GM12878 (cell line): ENCODE measurements around the gene CAPN9.

Source experiments
- ASH2L ChIP-seq: fragments of 300-600, 200-600 bp; sonication (generic); IDR thresholded peaks from 2 replicates; pipeline ENCODE4 v1.6.1; 2017; ENCODE audit warnings: low read depth, mild to moderate bottlenecking, borderline replicate concordance
- EP300 ChIP-seq, 2 experiments: fragments of 150-350 bp in 1 of 2; IDR thresholded peaks; 2 replicates each; pipeline ENCODE4 v1.6.1; 2011 to 2012; ENCODE audit warnings: low read depth in 2 of 2, low read length in 2 of 2, borderline replicate concordance in 1 of 2, improper control_type of control experiment in 1 of 2, inconsistent platforms in 1 of 2; ENCODE audit not compliant: control insufficient read depth in 1 of 2
- IKZF1 ChIP-seq: fragments of 450-650 bp; conservative IDR thresholded peaks from 2 replicates; pipeline ENCODE4 v1.6.1; 2017; ENCODE audit warnings: antibody characterized with exemption, mild to moderate bottlenecking
- MEF2A ChIP-seq: IDR thresholded peaks from 2 replicates; pipeline ENCODE4 v1.6.1; 2011; ENCODE audit warnings: low read depth, mild to moderate bottlenecking, low read length, moderate library complexity; ENCODE audit not compliant: insufficient read depth
- MXI1 ChIP-seq: fragments of 150-350 bp; IDR thresholded peaks from 2 replicates; pipeline ENCODE4 v1.6.1; 2011; ENCODE audit warnings: low read depth, mild to moderate bottlenecking, inconsistent platforms, low read length, improper control_type of control experiment
- POLR2AphosphoS5 ChIP-seq: IDR thresholded peaks from 2 replicates; pipeline ENCODE4 v1.6.1; 2011; ENCODE audit warnings: mild to moderate bottlenecking, low read length, inconsistent platforms
- TAF1 ChIP-seq: IDR thresholded peaks from 2 replicates; pipeline ENCODE4 v1.6.1; 2011; ENCODE audit warnings: mild to moderate bottlenecking, low read depth, low read length, borderline replicate concordance
- TARDBP ChIP-seq: IDR thresholded peaks from 2 replicates; pipeline ENCODE4 v1.6.1; 2016; ENCODE audit warnings: borderline replicate concordance
- TF ChIP-seq, protein P1 (sequence below), 3 experiments: IDR thresholded peaks in 2 of 3; conservative IDR thresholded peaks in 1 of 3; 2 replicates each; pipeline ENCODE4 v1.5.1; 2011; ENCODE audit warnings: low read depth in 3 of 3, low read length in 3 of 3, mild to moderate bottlenecking in 3 of 3, control low read depth in 2 of 3, moderate library complexity in 2 of 3, inconsistent platforms in 1 of 3, mixed read lengths in 1 of 3; ENCODE audit not compliant: control insufficient read depth in 2 of 3, insufficient read depth in 1 of 3; ENCODE audit errors: extremely low read depth in 1 of 3
- TF ChIP-seq, protein P2 (sequence below): IDR thresholded peaks from 2 replicates; pipeline ENCODE4 v1.6.1; 2011; ENCODE audit warnings: low read depth, mild to moderate bottlenecking, low read length, moderate library complexity, borderline replicate concordance; ENCODE audit errors: extremely low read depth

DNA sequence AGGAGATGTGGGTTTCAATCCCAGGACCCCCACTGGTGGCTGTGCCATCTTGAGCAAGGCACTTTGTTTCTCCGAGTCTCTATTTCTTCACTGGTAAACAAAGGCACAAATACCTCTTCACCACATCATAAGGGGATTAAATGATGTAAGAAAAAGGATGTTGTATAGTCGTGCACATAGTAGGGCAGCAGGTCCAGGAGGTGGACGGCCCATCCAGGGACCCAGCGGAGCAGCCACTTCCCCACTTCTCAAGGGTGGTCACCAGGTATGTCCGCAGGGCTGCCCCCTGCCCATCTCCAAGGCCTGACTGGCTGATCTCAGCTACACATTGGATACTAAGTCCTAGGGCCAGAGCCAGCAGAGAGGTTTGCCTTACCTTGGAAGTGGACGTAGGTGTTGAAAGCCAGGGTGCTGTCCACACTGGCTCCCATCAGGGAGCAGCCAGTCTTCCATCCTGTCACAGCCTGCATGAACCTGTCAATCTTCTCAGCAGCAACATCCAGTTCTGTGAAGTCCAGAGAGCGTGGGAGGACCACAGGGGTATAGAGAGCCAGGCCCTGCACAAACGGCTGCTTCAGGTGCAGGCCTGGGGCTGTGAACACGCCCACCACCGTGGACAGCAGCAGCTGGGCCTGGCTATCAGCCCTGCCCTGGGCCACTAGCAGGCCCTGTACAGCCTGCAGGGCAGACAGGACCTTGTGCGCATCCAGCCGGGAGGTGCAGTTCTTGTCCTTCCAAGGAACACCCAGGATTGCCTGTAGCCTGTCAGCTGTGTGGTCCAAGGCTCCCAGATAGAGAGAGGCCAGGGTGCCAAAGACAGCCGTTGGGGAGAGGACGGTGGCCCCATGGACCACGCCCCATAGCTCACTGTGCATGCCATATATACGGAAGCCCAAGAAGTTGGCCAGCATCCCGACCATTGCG lies 37.3 kb upstream of the CAPN9 start:
- TF ChIP-seq POLR2AphosphoS5 (no peak), MEF2A (no peak), IKZF1 (no peak), EP300 (IDR thresholded peaks at IDR 0.05; ENCODE audit: borderline replicate concordance in 1 of 2, control insufficient read depth in 1 of 2, low read depth in 2 of 2, low read length in 2 of 2) (no peak), MXI1 (no peak), TAF1 (no peak), TARDBP (no peak), ASH2L (no peak)
- TF ChIP-seq, protein P1, sequence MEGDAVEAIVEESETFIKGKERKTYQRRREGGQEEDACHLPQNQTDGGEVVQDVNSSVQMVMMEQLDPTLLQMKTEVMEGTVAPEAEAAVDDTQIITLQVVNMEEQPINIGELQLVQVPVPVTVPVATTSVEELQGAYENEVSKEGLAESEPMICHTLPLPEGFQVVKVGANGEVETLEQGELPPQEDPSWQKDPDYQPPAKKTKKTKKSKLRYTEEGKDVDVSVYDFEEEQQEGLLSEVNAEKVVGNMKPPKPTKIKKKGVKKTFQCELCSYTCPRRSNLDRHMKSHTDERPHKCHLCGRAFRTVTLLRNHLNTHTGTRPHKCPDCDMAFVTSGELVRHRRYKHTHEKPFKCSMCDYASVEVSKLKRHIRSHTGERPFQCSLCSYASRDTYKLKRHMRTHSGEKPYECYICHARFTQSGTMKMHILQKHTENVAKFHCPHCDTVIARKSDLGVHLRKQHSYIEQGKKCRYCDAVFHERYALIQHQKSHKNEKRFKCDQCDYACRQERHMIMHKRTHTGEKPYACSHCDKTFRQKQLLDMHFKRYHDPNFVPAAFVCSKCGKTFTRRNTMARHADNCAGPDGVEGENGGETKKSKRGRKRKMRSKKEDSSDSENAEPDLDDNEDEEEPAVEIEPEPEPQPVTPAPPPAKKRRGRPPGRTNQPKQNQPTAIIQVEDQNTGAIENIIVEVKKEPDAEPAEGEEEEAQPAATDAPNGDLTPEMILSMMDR (IDR thresholded peaks at IDR 0.05 in 2 of 3, conservative IDR thresholded peaks at IDR 0.05 in 1 of 3; ENCODE audit: control insufficient read depth in 2 of 3, extremely low read depth in 1 of 3, insufficient read depth in 1 of 3, low read depth in 3 of 3, low read length in 3 of 3), result no peak
- TF ChIP-seq, protein P2, sequence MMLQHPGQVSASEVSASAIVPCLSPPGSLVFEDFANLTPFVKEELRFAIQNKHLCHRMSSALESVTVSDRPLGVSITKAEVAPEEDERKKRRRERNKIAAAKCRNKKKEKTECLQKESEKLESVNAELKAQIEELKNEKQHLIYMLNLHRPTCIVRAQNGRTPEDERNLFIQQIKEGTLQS, result no peak
